Ishikawa (cell line): ENCODE data around the gene CLIC4.

ENCODE experiments used
- EGR1 ChIP-seq: IDR thresholded peaks from 2 replicates; pipeline ENCODE4 v1.6.1; 2012
- ZBTB7A ChIP-seq: IDR thresholded peaks from 2 replicates; pipeline ENCODE4 v1.6.1; 2012; ENCODE audit warnings: low read depth
- TF ChIP-seq, protein P1 (sequence below): IDR thresholded peaks from 2 replicates; pipeline ENCODE4 v1.6.1; 2012

DNA sequence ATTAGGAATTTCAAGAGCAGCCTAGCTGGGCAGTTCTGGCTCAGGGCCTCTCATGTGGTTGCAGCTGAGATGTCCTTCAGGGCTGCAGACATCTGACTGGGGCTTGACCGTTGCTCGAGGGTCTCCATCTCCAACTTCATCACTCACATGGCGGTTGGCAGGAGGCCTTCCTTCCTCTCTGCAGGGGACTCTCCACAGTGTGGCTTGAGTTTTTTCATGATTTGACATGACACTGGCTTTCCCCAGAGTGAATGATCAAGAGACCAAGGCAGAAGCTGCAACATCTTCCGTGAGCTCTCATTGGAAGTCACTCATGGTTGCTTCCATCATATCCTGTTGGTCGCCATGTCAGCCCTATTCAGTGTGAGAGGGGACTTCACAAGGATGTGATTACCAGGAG lies 110.2 kb downstream of the CLIC4 start:
- TF ChIP-seq ZBTB7A: no peak
- no peak for TF ChIP-seq EGR1
- TF ChIP-seq, protein P1, sequence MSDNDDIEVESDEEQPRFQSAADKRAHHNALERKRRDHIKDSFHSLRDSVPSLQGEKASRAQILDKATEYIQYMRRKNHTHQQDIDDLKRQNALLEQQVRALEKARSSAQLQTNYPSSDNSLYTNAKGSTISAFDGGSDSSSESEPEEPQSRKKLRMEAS: no peak
